G401 (cell line): ENCODE measurements around the gene PIM2. TPM values are rescaled to one million over a fixed set of nuclear protein-coding genes. Genes with fewer than 3 reads are reported as not detected.

Experiments used
- DNase-seq: peaks from one replicate; pipeline ENCODE4 v3.0.0-alpha.2; 2015; ENCODE audit warnings: low spot score
- in situ Hi-C: cut with HindIII; loops from 2 replicates; pipeline ENCODE4 v1.10.0; 2016; ENCODE audit warnings: low sequenced_read_pairs, mixed read lengths
- total RNA-seq: library from RNA; depleted of rRNA; stranded (reverse); fragments of >200 nt; shearing (Covaris generic); gene quantifications from 2 replicates; pipeline ENCODE4 v1.2.3, GENCODE V29; 2014

The PIM2 gene
- total RNA-seq, 1 experiment from 2014 or later = 20.6 TPM

DNA sequence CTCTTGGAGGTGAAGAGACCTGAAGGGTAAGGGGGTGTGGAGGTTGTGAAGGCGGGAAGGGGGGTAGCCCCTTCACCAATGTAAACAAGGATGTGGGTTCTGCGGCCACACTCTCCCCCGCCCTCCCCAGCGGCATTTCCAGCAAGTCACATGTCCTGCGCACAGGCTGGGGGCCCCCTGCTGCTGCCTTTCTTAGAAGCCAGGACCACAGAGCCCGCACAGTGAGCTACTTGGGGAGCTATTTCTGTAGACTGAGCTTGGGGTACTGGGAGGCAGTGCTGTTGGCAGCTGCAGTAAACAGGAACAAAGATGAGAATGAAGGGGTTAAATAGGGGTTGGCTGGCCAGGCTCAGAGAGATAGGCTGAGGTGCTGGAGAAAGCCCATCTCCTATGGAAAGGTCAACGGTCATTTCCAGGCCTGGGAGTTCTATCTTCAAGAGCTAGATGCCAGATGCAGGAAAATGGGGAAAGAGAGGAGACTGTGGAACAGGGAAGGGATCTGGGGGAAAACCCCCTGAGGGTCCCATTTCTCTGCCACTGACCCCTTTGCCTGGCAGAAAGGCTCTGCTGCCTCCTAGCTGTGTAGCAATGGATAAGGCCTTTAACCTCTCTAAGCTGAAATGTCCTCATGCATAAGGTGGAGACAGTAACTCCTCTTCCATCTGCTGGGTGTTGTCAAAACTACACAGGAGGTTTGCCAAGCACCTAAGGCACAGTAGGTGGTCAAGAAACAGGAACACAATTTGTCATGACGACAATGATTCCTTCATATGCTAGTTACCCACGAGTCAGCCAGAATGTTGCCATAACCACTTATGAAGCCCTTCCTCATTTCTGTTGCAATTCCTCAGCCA lies 18.5 kb upstream of the PIM2 start:
- DNase-seq = peak; percentile 39
- in situ Hi-C loops = no loop called here

DNA sequence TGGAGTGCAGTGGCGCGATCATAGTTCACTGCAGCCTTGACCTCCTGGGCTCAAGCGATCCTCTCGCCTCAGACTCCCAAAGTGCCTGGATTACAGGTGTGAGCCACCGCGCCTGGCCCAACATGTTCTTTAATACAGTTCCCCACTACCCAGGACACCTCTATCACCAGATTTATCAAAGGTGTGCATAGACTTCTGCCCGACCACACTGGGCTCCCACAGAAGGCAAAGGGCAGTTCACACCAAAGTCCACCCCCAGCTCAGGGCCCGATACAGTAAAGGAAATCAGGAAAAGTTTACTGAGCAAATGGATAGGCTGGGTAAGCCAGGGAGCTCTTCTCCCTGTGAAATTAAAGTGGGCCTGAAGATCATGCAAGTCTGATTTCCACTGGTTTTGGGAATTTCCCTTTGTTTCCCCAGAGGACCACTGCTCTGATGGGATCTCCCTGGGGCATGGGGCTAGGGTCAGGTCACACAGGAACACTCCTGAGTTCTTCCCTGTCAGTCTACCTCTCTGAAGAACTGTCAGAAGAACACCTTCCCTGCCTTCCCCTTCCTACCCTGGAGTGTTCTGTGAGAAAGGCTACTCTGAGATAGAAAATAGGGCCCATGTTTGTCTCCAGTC lies 17.7 kb upstream of the PIM2 start:
- DNase-seq = no peak
- in situ Hi-C loops = no loop called here

DNA sequence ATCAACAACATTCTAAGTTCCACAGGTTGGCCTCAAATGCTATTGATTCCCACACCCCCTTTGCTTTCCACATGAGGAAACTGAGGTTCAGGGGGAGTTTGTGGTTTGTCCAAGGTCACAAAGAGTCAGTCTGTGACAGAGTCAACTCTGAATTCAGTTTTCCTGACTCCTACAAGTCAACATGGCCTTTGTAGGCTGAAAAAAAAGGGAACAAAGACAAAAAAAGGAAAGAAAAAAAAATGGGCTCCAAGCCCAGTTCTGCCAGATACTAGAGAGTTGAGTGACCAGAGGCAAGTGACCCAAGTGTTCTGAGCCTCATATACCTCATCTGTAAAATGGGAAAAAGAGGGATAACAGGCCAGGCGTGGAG lies 16.5 kb upstream of the PIM2 start:
- in situ Hi-C loops = no loop called here
- DNase-seq = no peak

DNA sequence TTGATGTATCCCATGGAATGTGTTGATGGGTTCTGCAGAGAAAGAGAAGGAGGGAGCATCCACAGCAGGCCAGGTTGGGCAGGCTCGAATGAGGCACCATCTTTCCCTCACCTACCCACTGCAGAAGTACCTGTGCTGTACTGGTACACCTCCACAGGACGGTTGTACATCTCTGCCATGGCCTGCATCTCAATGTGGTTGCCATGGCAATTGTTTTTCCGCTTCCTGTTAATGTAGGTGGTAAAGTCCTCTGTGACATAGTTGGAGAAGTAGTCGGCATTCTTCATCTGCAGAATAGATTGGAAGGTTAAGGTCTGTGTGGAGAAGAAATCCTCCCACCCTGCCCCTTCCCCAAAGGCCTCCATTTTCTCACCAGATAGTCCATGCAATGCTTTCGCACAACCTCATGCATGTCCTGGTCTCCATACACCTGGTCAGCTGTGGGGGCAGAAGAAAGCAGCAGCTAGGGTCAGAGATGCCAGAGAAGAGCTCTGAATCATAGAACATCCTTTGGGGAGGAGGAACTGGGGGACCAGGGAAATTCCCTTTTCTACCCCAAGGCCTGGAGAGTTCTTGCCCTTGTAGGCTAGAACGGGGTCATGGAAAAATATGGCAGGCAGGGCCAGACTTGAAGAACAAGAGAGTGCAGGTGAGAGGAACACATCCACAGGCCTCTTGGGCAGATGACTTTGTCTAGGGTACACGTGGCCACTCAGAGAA lies 15.9 kb upstream of the PIM2 start:
- in situ Hi-C loops = no loop called here
- DNase-seq = no peak

DNA sequence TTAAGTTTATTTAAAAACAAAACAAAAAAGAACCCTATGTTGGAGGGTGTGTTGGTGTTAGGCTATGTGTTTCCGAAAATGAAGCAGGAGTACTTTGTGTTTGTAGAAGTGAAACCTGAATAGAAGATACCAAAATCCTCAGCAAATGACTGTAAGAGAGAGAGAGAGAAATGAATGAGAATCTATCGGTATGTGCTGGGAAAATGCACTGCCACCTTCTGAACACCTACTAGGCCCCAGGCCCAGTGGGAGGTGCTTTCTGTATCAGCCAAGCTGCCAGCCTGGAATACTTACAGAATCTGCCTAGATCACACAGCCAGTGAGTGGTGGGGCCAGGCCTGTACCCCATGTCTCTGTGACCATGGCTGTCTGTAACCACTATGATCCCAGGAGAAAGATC lies 14.9 kb upstream of the PIM2 start:
- in situ Hi-C loops = no loop called here
- DNase-seq = no peak

DNA sequence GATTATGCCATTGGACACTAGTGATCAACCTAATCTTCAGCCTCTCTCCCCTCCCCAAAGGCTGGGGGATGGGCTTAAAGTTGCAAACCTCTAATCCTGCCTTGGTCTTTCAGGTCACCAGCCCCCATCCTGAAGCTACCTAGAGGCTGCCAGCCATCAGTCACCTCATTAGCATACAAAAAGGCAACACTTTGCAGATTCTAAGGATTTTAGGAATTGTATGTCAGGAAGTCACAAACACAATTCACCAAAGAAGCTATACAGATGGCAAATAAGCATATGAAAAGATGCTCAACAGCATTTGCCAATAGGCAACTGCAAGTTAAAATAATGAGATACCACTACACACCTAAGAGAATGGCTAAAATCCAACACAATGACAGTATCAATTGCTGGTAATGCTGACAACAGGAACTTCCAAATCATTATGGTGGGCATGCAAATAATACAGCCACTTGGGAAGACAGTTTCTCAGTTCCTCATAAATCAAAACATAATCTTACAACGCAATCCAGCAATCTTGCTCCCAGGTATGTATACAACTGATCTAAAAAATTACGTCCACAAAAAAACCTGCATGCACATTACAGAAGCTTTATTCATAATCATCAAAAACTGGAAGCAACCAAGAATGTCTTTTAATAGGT lies 9.0 kb upstream of the PIM2 start:
- no peak for DNase-seq
- in situ Hi-C loops = no loop called here

DNA sequence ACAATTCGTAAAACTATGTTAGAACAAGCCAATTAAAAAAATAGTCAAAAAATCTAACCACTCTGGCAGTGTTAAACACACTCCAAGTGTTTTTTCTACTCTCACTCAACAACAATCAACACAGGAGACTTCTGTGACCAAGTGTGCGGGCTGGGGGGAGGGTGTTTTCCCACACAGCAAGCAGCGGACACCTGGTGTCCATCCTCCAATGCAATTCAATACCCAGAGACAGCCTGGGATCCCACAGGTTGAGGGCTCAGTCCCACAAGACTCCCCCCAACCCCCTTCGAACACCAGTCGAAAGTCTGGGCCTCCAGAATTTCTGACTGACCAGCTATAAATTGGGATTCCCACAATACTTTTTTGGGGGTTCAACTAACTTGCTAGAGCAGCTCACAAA lies 8.3 kb upstream of the PIM2 start:
- in situ Hi-C loops = no loop called here
- DNase-seq = no peak

DNA sequence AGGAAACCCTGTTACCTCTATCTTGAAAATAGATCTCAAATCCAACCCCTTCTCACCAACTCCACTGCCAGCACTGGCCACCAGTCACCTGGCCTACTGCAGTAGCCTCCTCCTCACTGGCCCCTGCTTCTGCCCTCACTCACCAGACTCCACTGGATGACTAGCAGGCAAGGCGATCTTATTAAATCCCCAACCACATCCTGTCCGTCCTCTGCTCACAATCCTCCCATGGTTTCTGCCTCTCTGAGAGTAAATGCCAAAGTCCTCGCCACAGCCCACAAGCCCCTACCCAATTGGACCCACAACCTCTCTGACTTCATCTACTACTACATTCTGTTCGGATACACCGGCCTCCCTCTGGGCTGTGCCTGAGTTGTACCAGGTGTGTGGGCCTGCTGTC lies 5.4 kb upstream of the PIM2 start:
- no peak for DNase-seq
- in situ Hi-C loops = no loop called here

DNA sequence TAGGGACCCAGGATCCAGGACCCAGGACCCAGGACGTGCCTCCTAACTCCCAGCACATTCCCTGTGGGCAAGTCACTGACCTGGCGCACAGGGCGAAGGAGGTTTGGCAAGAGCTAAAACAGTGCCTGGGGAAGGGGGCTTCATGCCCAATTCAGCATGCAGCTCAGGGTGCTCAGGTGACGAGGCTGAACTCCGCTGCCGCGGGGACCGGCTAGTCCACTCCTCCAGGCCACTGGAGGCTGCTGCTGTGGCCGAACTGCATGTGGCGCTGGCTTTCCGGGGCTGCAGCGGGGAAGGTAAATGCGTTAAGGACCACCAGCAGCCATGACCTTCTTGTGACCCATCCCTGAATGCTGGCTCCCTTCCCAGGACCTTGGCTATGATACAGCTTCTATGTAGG lies 4.9 kb upstream of the PIM2 start:
- DNase-seq = no peak
- in situ Hi-C loops = no loop called here

DNA sequence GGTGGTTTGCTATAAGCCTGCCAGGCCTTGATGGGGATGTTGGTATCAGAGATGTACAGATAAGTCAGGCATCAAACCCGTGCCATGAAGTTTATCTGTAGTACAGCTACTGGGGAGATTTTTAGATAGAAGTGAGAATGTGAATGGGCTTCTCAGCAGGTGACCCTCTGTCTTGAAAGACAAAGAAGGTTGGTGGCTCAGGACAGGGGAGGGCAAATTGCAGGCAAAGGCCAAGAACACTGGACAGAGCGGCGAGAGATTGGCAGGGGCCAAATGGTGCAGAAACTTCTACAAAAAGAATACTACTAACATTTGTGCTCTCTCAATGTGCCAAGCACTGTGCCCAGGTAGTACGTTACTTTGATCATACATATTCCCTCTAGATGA lies 1.9 kb upstream of the PIM2 start:
- DNase-seq = no peak
- in situ Hi-C loops = no loop called here

DNA sequence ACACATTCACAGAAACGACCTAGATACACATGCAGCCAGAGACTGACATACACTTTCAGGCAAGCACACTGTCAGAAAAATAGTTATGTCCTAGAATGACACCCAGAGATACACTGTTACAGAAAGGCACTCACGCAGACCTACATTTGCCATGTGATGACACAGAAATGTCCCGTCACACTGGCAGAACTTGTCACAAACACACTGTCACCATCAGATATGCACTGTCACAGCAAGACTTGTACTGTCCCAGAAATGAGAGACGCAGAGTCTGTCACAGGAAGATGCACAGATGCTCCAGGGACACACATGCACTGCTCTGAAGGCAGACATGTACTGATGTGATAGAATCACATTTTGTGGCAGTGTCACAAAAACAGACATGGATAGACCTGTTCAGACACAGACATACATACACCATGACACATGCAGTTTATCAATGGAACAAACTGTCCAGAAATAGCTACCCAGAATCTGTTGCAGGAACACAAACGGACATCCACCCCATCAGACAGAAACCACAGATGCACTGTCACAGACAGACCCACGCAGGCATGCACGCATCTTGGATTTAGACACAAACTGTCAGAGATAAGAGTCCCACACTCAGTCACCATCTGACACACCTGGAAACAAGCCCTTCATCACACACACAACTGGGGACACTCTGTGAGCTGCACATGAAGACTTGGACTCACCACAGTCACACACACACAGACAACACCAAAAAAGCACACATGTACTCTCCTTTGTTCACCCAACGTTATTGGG lies 1.3 kb upstream of the PIM2 start:
- in situ Hi-C loops = no loop called here

DNA sequence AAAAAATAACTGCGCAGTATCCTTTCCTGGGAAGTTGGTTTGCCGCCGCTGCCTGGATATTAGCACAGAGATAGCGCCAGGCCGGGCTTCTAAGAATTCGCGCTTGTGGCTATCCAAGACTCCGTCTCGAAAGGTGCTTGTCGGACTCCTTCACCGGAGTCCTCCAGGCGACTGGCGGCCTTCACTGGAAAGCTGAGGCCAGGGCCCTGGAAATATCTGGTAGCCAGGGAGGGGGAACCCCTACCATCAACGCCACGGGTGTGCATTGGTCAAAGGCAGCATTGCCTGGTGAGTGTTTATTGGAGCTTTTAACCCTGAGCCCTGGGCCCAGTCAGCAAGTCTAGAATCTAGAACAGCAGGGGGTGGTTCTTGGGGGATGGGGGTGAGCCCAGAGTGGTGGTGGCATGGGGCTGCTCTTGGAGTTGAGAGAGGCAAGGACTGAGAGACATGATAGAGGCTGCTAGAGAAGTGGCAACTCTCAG lies 577 bp upstream of the PIM2 start:
- DNase-seq = no peak
- in situ Hi-C loops = no loop called here

More for the DNA sequence above, 1.3 kb upstream of the PIM2 start:
- no peak for DNase-seq

DNA sequence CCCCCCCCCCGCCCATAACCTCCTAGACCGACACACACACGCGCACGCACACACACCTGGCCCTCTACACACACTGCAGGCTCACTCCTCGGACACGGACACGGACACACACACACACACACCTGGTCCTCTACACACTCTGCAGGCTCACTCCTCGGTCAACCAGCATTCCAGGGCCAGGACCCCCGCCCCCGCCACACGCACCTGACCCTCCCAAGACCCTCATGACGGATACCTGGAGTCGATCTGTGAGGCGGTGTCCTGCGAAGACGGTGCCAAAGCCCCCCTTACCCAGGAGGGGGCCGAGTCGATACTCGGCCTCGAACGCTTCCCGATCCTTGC lies 552 bp downstream of the PIM2 start:
- DNase-seq = no peak
- in situ Hi-C loops = no loop called here

DNA sequence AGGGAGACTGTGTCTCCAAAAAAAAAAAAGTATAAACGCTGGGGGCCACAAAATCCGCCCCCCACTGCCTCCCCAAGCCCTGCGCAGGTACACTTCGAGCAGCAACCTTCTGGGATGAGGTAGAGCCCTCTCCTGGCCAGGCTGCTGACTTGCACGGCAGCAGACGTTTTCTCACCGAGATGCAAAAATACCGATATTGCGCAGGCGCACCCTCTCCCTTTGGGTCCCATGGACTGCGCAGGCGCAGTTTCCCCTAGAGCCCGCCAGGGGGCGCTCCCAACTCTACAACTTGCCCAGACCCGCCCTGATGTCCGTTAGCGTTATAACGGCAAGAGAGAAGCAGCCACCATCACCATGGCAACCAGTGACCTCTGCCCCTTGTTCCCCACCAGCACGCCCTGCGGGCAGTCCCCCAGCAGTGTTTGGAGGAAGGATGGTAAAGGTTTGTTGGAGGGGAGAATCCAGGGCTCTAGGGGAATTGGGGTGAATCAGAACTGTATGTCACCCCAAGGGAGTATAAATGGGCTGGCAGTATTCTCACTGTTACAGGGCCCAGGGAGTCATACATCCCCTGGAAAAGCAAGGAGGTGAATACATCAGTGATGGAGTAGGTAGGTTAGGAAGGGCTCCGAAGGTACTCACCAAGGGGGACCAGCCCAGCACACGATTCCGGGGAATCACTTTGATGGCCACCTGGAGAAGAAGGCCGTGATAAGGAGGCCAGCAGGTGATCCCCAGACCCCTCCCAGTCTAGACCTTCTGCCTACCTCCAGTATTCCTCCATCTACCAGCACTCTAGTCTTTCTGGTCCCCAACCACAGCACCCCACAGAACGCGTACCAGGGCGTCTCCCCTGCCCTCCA lies 1.5 kb downstream of the PIM2 start:
- peak; percentile 89 for DNase-seq
- in situ Hi-C loops = no loop called here

DNA sequence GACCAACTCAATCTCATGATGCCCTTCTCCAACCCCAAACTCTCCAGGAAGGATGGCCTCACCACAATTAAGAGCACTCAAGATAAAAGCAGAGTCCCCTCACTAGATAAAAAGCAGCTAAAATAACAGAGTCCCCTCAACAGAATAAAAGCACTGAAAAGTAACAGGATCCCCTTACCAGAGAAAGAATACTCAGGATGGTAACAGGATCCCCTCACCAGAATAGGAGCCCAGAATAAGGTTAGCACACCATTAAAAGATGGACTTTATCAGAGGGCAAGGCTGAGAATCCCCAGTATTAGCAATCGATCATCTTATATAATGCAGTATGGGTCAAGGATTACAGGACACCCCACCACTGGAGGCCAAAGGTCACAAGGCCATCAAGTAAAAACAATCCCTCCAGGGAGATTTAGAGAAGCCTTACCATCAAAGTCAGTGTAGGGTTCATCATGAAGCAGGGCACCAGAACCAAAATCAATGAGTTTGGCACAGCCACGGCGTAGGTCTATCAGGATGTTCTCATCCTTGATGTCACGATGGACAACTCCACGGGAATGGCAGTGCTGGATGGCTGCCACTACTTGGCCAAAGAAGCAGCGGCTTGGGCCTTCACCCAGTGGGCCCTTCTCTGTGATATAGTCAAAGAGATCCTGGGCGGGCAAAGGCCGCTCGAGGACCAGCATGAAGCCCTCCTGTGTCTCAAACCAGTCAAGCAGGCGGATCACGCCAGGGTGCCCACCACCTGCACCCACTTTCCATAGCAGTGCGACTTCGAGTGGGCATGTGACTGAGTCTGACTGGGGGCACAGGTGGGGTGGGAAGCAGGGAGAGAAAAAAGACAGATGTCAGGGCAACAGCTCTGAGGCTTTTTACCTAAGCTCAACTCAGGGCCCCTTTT lies 4.0 kb downstream of the PIM2 start:
- in situ Hi-C loops = no loop called here
- DNase-seq = no peak

DNA sequence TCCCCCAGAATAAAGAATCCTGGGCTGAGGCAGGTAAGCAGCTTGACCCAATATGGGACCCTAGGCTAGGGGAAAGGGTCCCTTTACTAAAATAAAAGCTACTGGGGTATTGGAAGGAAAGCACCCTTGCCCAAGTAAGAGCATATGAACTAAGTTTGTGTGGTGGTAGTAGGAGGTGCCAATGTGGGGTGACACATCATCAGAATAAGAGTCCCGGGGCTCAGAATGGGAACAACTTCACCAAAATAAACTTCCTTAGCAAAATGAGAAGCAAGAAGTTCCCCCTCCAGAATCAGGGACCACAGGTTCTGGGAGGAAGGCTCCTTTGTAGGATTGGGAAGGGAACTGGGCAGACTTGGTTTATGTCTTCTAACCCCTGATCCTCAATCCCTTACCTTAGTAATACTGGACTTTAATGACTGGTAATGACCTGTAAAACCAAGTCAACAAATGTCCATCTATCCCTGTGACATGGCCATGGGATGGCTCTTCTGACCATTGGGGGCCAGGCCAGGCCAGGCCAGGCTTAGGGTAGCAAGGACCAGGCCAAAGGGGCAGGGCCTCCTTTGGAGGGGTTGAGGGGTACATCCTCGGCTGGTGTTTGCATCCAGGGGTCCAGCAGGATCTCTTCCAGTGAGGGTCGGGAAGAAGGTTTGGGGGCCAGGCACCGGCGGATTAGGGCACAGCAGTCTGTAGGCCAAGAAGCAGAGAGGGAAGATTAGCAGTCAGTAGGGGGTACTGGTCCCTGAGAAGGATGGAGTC lies 5.0 kb downstream of the PIM2 start:
- no peak for DNase-seq
- in situ Hi-C loops = no loop called here
